ENCODE data around the gene PTH1R.

PTH1R gene

GRCh38 chr3:46852839-46853355 lies 24.6 kb upstream of the PTH1R start:
- TF ChIP-seq ZBTB7A (IDR thresholded peaks at IDR 0.05; ENCODE audit: low read depth) (no peak), MAX (IDR thresholded peaks at IDR 0.05) (no peak), REST (IDR thresholded peaks at IDR 0.05; ENCODE audit: low read depth) (no peak), YY1 (IDR thresholded peaks at IDR 0.05; ENCODE audit: low read depth) (no peak)

- TF ChIP-seq TEAD4 (IDR thresholded peaks at IDR 0.05): no peak
- TF ChIP-seq TAF1 (IDR thresholded peaks at IDR 0.05; ENCODE audit: low read depth): no peak
- TF ChIP-seq FOXM1 (IDR thresholded peaks at IDR 0.05; ENCODE audit: borderline replicate concordance, low read depth): no peak
- TF ChIP-seq MAX (IDR thresholded peaks at IDR 0.05): no peak
- TF ChIP-seq EP300 (IDR thresholded peaks at IDR 0.05; ENCODE audit: borderline replicate concordance): no peak
- no peak for TF ChIP-seq EGR1 (IDR thresholded peaks at IDR 0.05)
- TF ChIP-seq ZBTB7A (IDR thresholded peaks at IDR 0.05; ENCODE audit: low read depth): no peak
- TF ChIP-seq NFIC (IDR thresholded peaks at IDR 0.05): no peak
- no peak for TF ChIP-seq CREB1 (IDR thresholded peaks at IDR 0.05; ENCODE audit: low read depth)
- no peak for TF ChIP-seq RAD21 (IDR thresholded peaks at IDR 0.05; ENCODE audit: low read depth)
- TF ChIP-seq REST (IDR thresholded peaks at IDR 0.05; ENCODE audit: low read depth): no peak
- no peak for TF ChIP-seq USF1 (IDR thresholded peaks at IDR 0.05)
- no peak for TF ChIP-seq CEBPB (IDR thresholded peaks at IDR 0.05)
- no peak for TF ChIP-seq YY1 (IDR thresholded peaks at IDR 0.05; ENCODE audit: low read depth)
These were observed 23.8 kb upstream of the PTH1R start for GRCh38 chr3:46853441-46854415.

GRCh38 chr3:46854555-46854991 lies 22.9 kb upstream of the PTH1R start:
- no peak for TF ChIP-seq TCF12 (IDR thresholded peaks at IDR 0.05; ENCODE audit: low read depth)
- no peak for TF ChIP-seq REST (IDR thresholded peaks at IDR 0.05; ENCODE audit: low read depth)
- no peak for TF ChIP-seq CREB1 (IDR thresholded peaks at IDR 0.05; ENCODE audit: low read depth)
- TF ChIP-seq NFIC (IDR thresholded peaks at IDR 0.05): no peak
- TF ChIP-seq CEBPB (IDR thresholded peaks at IDR 0.05): no peak
- TF ChIP-seq FOXM1 (IDR thresholded peaks at IDR 0.05; ENCODE audit: borderline replicate concordance, low read depth): no peak
- no peak for TF ChIP-seq MAX (IDR thresholded peaks at IDR 0.05)
- TF ChIP-seq USF1 (IDR thresholded peaks at IDR 0.05): no peak

All from Ishikawa (cell line).